Astrocyte of the spinal cord (primary cell): Measurements from ENCODE around the gene NHLRC3.

Experiments used
- DNase-seq: peaks from one replicate; pipeline ENCODE4 v3.0.0; 2011; ENCODE audit warnings: low read depth, low spot score
- H3K4me3 ChIP-seq: 2 replicates; pipeline ENCODE4 v1.5.1; 2011; ENCODE audit warnings: low read depth, mild to moderate bottlenecking, low read length, moderate library complexity
- CTCF ChIP-seq: IDR thresholded peaks from 2 replicates; pipeline ENCODE4 v1.5.1; 2012; ENCODE audit warnings: low read depth, mild to moderate bottlenecking, low read length, inconsistent platforms
- in situ Hi-C: cut with HindIII; loops from 2 replicates; pipeline ENCODE4 v1.10.0; 2017; ENCODE audit warnings: low sequenced_read_pairs

NHLRC3 gene

DNA sequence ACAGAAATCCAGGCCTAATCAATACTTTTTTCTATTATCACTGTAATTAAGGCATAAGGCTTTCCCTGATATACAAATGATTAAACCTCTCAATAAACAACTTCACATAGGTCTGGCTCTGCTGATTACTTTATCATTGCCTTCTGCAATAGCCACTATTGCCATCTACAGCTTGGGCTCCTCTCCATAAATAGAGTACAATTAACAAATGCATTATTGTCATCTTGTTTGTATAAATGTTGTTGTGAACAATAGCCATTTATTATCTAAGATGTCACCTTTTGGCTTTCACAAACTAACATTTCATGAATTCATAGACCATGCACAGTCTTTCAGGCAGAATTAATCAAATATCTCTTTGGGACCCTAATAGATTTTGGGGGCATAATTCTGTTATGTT lies 53.3 kb downstream of the NHLRC3 start:
- no peak for DNase-seq
- no peak overlapping the region for H3K4me3 ChIP-seq
- in situ Hi-C loops, result no loop called here
- no peak for TF ChIP-seq CTCF

GRCh38 chr13:39095500-39095899 lies 57.2 kb downstream of the NHLRC3 start:
- DNase-seq, result no peak
- in situ Hi-C loops, result no loop called here
- TF ChIP-seq CTCF, result no peak
- H3K4me3 ChIP-seq, result no peak overlapping the region

GRCh38 chr13:39099231-39099630 lies 61.0 kb downstream of the NHLRC3 start:
- no peak overlapping the region for H3K4me3 ChIP-seq
- DNase-seq, result no peak
- no peak for TF ChIP-seq CTCF
- in situ Hi-C loops, result no loop called here
